Measurements from ENCODE around the gene PTBP3.

- TF ChIP-seq CTCF (IDR thresholded peaks at IDR 0.05; ENCODE audit: insufficient read depth, low read depth, low read length) (no peak), EZH2 (IDR thresholded peaks at IDR 0.05; ENCODE audit: insufficient read depth, low read length) (no peak)
Observed at GRCh38 chr9:112308588-112308987, 24.8 kb downstream of the PTBP3 start.

Data from astrocyte (in vitro differentiated cells and primary cell).